ENCODE data around the gene CCDC197. TPM values are rescaled to one million over a fixed set of nuclear protein-coding genes. Genes with fewer than 3 reads are reported as not detected.

Gene CCDC197
- total RNA-seq, 2 experiments from 2014 or later: 0.44 to 0.69 TPM

DNA sequence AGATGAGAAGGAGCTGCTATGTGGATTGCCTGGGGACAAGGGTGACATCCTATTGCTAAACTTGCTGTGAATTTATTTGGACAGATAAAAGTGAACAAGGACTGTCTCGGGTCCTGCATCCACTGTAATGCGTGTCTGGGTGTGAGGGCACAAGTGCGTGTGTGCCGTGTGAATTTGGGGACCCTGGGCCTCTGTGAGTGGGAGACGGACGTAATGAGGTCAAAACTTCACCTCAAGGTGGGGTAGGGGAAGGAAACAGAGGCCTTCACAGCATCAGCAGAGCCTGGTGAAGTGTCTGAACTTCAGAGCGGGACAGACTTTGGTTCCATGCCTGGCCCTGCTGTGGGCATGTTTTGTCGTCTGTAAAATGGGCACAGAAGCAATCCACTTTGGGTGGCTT, 35.5 kb upstream of the CCDC197 start:
- Mint-ChIP-seq H3K27ac (peak overlapping the region; percentile 100), H3K4me3 (peak overlapping the region; percentile 60), H3K27me3 (no peaks in the 10 kb centered on the region), H3K9me3 (no peaks in the 10 kb centered on the region), H3K4me1 (ENCODE audit: low read depth) (peaks cover 95% of the 10 kb centered on the region), H3K36me3 (peaks cover 36% of the 10 kb centered on the region)
- POLR2A ChIA-PET: interaction anchor here (1.5 to 15.8 kb wide), 2 partner anchors 10 to 13 kb away, joined by 7 to 447 read pairs; partner anchors contain the start of gene ASB2
- CTCF ChIA-PET: interaction anchor here (1.5 to 19.1 kb wide), 4 partner anchors 9 to 40 kb away, joined by 6 to 318 read pairs (median 85); partner anchors contain the start of gene ASB2
- intact Hi-C loops (cut with micrococcal nuclease): loop anchor here (2.0 to 5.0 kb wide), 6 partner anchors 119 to 1571 kb away; partner anchors contain the start of genes DDX24, IFI27L1 and IFI27L2
- peak; percentile 43 for DNase-seq

- intact Hi-C loops (cut with micrococcal nuclease): loop anchor here (1.0 to 5.0 kb wide), 9 partner anchors 8 to 1569 kb away; partner anchors contain the start of genes ASB2, DDX24, IFI27L1 and IFI27L2
These were observed 34.1 kb upstream of the CCDC197 start for GRCh38 chr14:93962701-93963601.

GRCh38 chr14:93963692-93964091, 33.4 kb upstream of the CCDC197 start:
- Mint-ChIP-seq H3K4me3 (peak overlapping the region; percentile 47), H3K27ac (peak overlapping the region; percentile 100), H3K36me3 (peaks cover 25% of the 10 kb centered on the region), H3K4me1 (ENCODE audit: low read depth) (peaks cover 81% of the 10 kb centered on the region), H3K27me3 (no peaks in the 10 kb centered on the region), H3K9me3 (no peaks in the 10 kb centered on the region)
- ChIA-PET CTCF (interaction anchor here (0.9 to 19.1 kb wide), 6 partner anchors 7 to 32 kb away, joined by 3 to 318 read pairs (median 40); partner anchors contain the start of gene ASB2), POLR2A (interaction anchor here (0.7 to 15.8 kb wide), 8 partner anchors 10 to 40 kb away, joined by 3 to 447 read pairs (median 5); partner anchors contain the start of gene ASB2)
- peak; percentile 53 for DNase-seq
- intact Hi-C loops (cut with micrococcal nuclease): loop anchor here (1.0 to 5.0 kb wide), 9 partner anchors 8 to 1569 kb away; partner anchors contain the start of genes ASB2, DDX24, IFI27L1 and IFI27L2

More at GRCh38 chr14:93962701-93963601, 34.1 kb upstream of the CCDC197 start:
- Mint-ChIP-seq H3K27me3 (no peaks in the 10 kb centered on the region), H3K4me1 (ENCODE audit: low read depth) (peaks cover 89% of the 10 kb centered on the region), H3K27ac (peak overlapping the region; percentile 100), H3K36me3 (peaks cover 29% of the 10 kb centered on the region), H3K9me3 (no peaks in the 10 kb centered on the region), H3K4me3 (peak overlapping the region; percentile 47)
- peak; percentile 79 for DNase-seq
- ChIA-PET CTCF (interaction anchor here (1.0 to 19.1 kb wide), 6 partner anchors 8 to 32 kb away, joined by 3 to 318 read pairs (median 40); partner anchors contain the start of gene ASB2), POLR2A (interaction anchor here (0.7 to 15.8 kb wide), 7 partner anchors 9 to 40 kb away, joined by 3 to 447 read pairs (median 5); partner anchors contain the start of gene ASB2)

- intact Hi-C loops (cut with micrococcal nuclease): loop anchor here (5.0 kb wide), 5 partner anchors 163 to 1568 kb away; partner anchors contain the start of gene IFI27L2
- POLR2A ChIA-PET: interaction anchor here (0.7 to 15.8 kb wide), 3 partner anchors 10 to 28 kb away, joined by 3 to 447 read pairs (median 6); partner anchors contain the start of gene ASB2
- CTCF ChIA-PET: interaction anchor here (0.9 to 19.1 kb wide), 3 partner anchors 12 to 25 kb away, joined by 3 to 318 read pairs (median 94); partner anchors contain the start of gene ASB2
- H3K27ac Mint-ChIP-seq: peak overlapping the region; percentile 100
- no peaks in the 10 kb centered on the region for H3K27me3 Mint-ChIP-seq
- DNase-seq: no peak
- H3K9me3 Mint-ChIP-seq: no peaks in the 10 kb centered on the region
- peak overlapping the region; percentile 47 for H3K4me3 Mint-ChIP-seq
- H3K36me3 Mint-ChIP-seq: peaks cover 24% of the 10 kb centered on the region
- peaks cover 80% of the 10 kb centered on the region for H3K4me1 Mint-ChIP-seq (ENCODE audit: low read depth)
These were observed 32.8 kb upstream of the CCDC197 start for GRCh38 chr14:93964281-93964680.

DNA sequence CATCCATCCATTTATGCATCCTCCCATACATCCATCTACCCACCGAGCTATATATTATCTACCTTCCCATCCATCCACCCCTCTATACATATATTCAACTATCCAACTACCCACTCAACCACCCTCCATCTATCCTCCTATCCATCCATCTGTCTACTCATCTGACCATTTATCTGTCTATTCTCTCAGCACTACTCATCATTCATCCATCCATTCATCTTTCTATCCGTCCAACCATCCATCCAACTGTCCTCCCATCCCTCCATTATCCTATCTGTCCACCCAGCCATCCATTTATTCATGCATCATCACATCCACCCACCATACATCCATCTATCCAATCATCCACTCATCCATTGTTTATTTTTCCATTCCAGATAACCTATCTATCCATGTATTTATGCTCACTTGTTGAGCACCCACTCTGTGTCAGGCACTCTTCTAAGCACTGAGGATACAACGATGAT, 32.2 kb upstream of the CCDC197 start:
- Mint-ChIP-seq H3K4me3 (no peak overlapping the region), H3K4me1 (ENCODE audit: low read depth) (peaks cover 76% of the 10 kb centered on the region), H3K27me3 (no peaks in the 10 kb centered on the region), H3K27ac (peak overlapping the region; percentile 100), H3K9me3 (no peaks in the 10 kb centered on the region), H3K36me3 (peaks cover 22% of the 10 kb centered on the region)
- POLR2A ChIA-PET: interaction anchor here (1.3 to 15.8 kb wide), 2 partner anchors 8 to 10 kb away, joined by 3 to 447 read pairs; partner anchors contain the start of gene ASB2
- intact Hi-C loops (cut with micrococcal nuclease): loop anchor here (5.0 kb wide), 5 partner anchors 162 to 1567 kb away; partner anchors contain the start of gene IFI27L2
- CTCF ChIA-PET: interaction anchor here (0.9 to 19.1 kb wide), 3 partner anchors 11 to 25 kb away, joined by 3 to 318 read pairs (median 94); partner anchors contain the start of gene ASB2
- DNase-seq: no peak

- H3K27me3 Mint-ChIP-seq: no peaks in the 10 kb centered on the region
- H3K4me3 Mint-ChIP-seq: no peak overlapping the region
- intact Hi-C loops (cut with micrococcal nuclease): no loop called here
- ChIA-PET CTCF (interaction anchor here (1.3 to 19.1 kb wide), 2 partner anchors 26 to 36 kb away, joined by 4 to 318 read pairs; no protein-coding TSS in a partner anchor), POLR2A (interaction anchor here (1.3 to 15.8 kb wide), 2 partner anchors 9 kb away, joined by 3 to 447 read pairs; partner anchors contain the start of gene ASB2)
- DNase-seq: no peak
- no peaks in the 10 kb centered on the region for H3K9me3 Mint-ChIP-seq
- peaks cover 76% of the 10 kb centered on the region for H3K4me1 Mint-ChIP-seq (ENCODE audit: low read depth)
- peaks cover 22% of the 10 kb centered on the region for H3K36me3 Mint-ChIP-seq
- H3K27ac Mint-ChIP-seq: peak overlapping the region; percentile 100
These were observed 31.7 kb upstream of the CCDC197 start for GRCh38 chr14:93965287-93965821.

- no peak overlapping the region for H3K4me3 Mint-ChIP-seq
- intact Hi-C loops (cut with micrococcal nuclease): no loop called here
- H3K27me3 Mint-ChIP-seq: no peaks in the 10 kb centered on the region
- peak overlapping the region; percentile 100 for H3K27ac Mint-ChIP-seq
- H3K36me3 Mint-ChIP-seq: peaks cover 20% of the 10 kb centered on the region
- ChIA-PET POLR2A (interaction anchor here (1.3 to 15.8 kb wide), 2 partner anchors 9 to 10 kb away, joined by 3 to 447 read pairs; partner anchors contain the start of gene ASB2), CTCF (interaction anchor here (1.3 to 19.1 kb wide), 2 partner anchors 26 to 35 kb away, joined by 4 to 318 read pairs; no protein-coding TSS in a partner anchor)
- peaks cover 77% of the 10 kb centered on the region for H3K4me1 Mint-ChIP-seq (ENCODE audit: low read depth)
- no peaks in the 10 kb centered on the region for H3K9me3 Mint-ChIP-seq
- no peak for DNase-seq
These were observed 31.1 kb upstream of the CCDC197 start for GRCh38 chr14:93965946-93966474.

- POLR2A ChIA-PET: interaction anchor here (1.4 to 1.8 kb wide), 2 partner anchors 8 to 12 kb away, joined by 7 to 8 read pairs; no protein-coding TSS in a partner anchor
- peaks cover 78% of the 10 kb centered on the region for H3K4me1 Mint-ChIP-seq (ENCODE audit: low read depth)
These were observed 29.4 kb upstream of the CCDC197 start for GRCh38 chr14:93967637-93968250.

GRCh38 chr14:93969082-93969828, 27.8 kb upstream of the CCDC197 start:
- DNase-seq: no peak
- Mint-ChIP-seq H3K4me3 (peak overlapping the region; percentile 7), H3K36me3 (peaks cover 13% of the 10 kb centered on the region), H3K4me1 (ENCODE audit: low read depth) (peaks cover 78% of the 10 kb centered on the region), H3K27me3 (no peaks in the 10 kb centered on the region), H3K27ac (peak overlapping the region; percentile 76), H3K9me3 (no peaks in the 10 kb centered on the region)
- intact Hi-C loops (cut with micrococcal nuclease): no loop called here
- POLR2A ChIA-PET: interaction anchor here (1.4 to 10.3 kb wide), 2 partner anchors 10 to 11 kb away, joined by 8 to 447 read pairs; no protein-coding TSS in a partner anchor
- CTCF ChIA-PET: interaction anchor here (1.6 to 19.1 kb wide), 6 partner anchors 8 to 52 kb away, joined by 5 to 425 read pairs (median 22); no protein-coding TSS in a partner anchor

More at GRCh38 chr14:93967637-93968250, 29.4 kb upstream of the CCDC197 start:
- CTCF ChIA-PET: interaction anchor here (0.7 to 19.1 kb wide), 3 partner anchors 16 to 28 kb away, joined by 3 to 425 read pairs (median 3); no protein-coding TSS in a partner anchor
- Mint-ChIP-seq H3K9me3 (no peaks in the 10 kb centered on the region), H3K4me3 (no peak overlapping the region), H3K36me3 (peaks cover 12% of the 10 kb centered on the region), H3K27ac (no peak overlapping the region), H3K27me3 (no peaks in the 10 kb centered on the region)
- intact Hi-C loops (cut with micrococcal nuclease): no loop called here
- no peak for DNase-seq

All from activated CD4-positive, alpha-beta memory T cell treated with anti-CD3 and anti-CD28 coated beads for 36 hours (primary cell).